ENCODE results near the gene TMEM190.

Gene TMEM190

DNA sequence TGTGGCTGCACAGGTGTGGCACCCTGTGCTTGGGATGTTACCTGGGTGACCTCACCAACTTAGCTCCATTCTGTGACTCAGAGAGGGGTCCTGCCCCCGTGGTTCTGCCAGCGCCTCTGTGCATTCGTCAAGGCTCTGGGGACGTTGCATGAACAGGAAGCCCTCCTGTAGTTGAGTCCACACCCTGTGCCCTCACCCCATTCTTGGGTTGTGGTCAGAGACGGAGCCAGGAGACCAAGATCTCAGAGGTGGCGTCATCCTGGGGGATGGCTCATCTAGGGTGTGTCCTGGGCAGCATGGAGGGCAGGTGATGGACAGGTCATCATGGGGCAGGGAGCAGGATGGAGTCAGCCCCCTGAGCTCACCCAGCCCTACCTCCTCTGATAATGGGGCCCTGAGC lies 24.6 kb upstream of the TMEM190 start:
- H3K79me2 ChIP-seq (ENCODE audit: insufficient read depth, low read depth) = no peaks in the 10 kb centered on the region
- no peak overlapping the region for H3K4me3 ChIP-seq (IDR thresholded peaks at IDR 0.05; ENCODE audit: insufficient read depth, low read depth, low read length)
- H3K27me3 ChIP-seq (ENCODE audit: insufficient read depth, low read depth) = peaks cover 49% of the 10 kb centered on the region
- no peaks in the 10 kb centered on the region for H3K36me3 ChIP-seq (ENCODE audit: insufficient read depth)
- peaks cover 3% of the 10 kb centered on the region for H3K4me1 ChIP-seq (ENCODE audit: low read depth, poor library complexity, severe bottlenecking)
- no peak for TF ChIP-seq CTCF (conservative IDR thresholded peaks at IDR 0.05; ENCODE audit: low read depth, low read length)
- H3K4me2 ChIP-seq = no peak overlapping the region
- no peak overlapping the region for H3K9ac ChIP-seq
- H3K27ac ChIP-seq = no peak overlapping the region
- H2AFZ ChIP-seq (ENCODE audit: low read depth) = no peak overlapping the region
- H4K20me1 ChIP-seq (ENCODE audit: insufficient read depth) = no peaks in the 10 kb centered on the region

GRCh38 chr19:55352549-55353145 lies 24.0 kb upstream of the TMEM190 start:
- Histone ChIP-seq H3K79me2 (ENCODE audit: insufficient read depth, low read depth) (no peaks in the 10 kb centered on the region), H3K9ac (no peak overlapping the region), H4K20me1 (ENCODE audit: insufficient read depth) (no peaks in the 10 kb centered on the region), H2AFZ (ENCODE audit: low read depth) (no peak overlapping the region), H3K36me3 (ENCODE audit: insufficient read depth) (no peaks in the 10 kb centered on the region), H3K27ac (no peak overlapping the region), H3K4me3 (IDR thresholded peaks at IDR 0.05; ENCODE audit: insufficient read depth, low read depth, low read length) (no peak overlapping the region), H3K27me3 (ENCODE audit: insufficient read depth, low read depth) (peaks cover 55% of the 10 kb centered on the region), H3K4me1 (ENCODE audit: low read depth, poor library complexity, severe bottlenecking) (peaks cover 3% of the 10 kb centered on the region), H3K4me2 (no peak overlapping the region)
- no peak for TF ChIP-seq CTCF (conservative IDR thresholded peaks at IDR 0.05; ENCODE audit: low read depth, low read length)

- H3K4me1 ChIP-seq (ENCODE audit: low read depth, poor library complexity, severe bottlenecking) = peaks cover 3% of the 10 kb centered on the region
- no peak for TF ChIP-seq CTCF (conservative IDR thresholded peaks at IDR 0.05; ENCODE audit: low read depth, low read length)
- peak overlapping the region; percentile 66 for H2AFZ ChIP-seq (ENCODE audit: low read depth)
- H3K9ac ChIP-seq = no peak overlapping the region
- H3K4me2 ChIP-seq = peak overlapping the region; percentile 85
- H3K27me3 ChIP-seq (ENCODE audit: insufficient read depth, low read depth) = peaks cover 61% of the 10 kb centered on the region
- no peak overlapping the region for H3K27ac ChIP-seq
- no peak overlapping the region for H3K4me3 ChIP-seq (IDR thresholded peaks at IDR 0.05; ENCODE audit: insufficient read depth, low read depth, low read length)
- H3K79me2 ChIP-seq (ENCODE audit: insufficient read depth, low read depth) = no peaks in the 10 kb centered on the region
- H4K20me1 ChIP-seq (ENCODE audit: insufficient read depth) = no peaks in the 10 kb centered on the region
- no peaks in the 10 kb centered on the region for H3K36me3 ChIP-seq (ENCODE audit: insufficient read depth)
These were observed 23.2 kb upstream of the TMEM190 start for GRCh38 chr19:55353356-55353802.

GRCh38 chr19:55353803-55354697 lies 22.6 kb upstream of the TMEM190 start:
- H3K9ac ChIP-seq = no peak overlapping the region
- no peak overlapping the region for H3K27ac ChIP-seq
- no peaks in the 10 kb centered on the region for H3K79me2 ChIP-seq (ENCODE audit: insufficient read depth, low read depth)
- no peak for TF ChIP-seq CTCF (conservative IDR thresholded peaks at IDR 0.05; ENCODE audit: low read depth, low read length)
- peak overlapping the region; percentile 85 for H3K4me2 ChIP-seq
- peak overlapping the region; percentile 66 for H2AFZ ChIP-seq (ENCODE audit: low read depth)
- H3K36me3 ChIP-seq (ENCODE audit: insufficient read depth) = no peaks in the 10 kb centered on the region
- no peak overlapping the region for H3K4me3 ChIP-seq (IDR thresholded peaks at IDR 0.05; ENCODE audit: insufficient read depth, low read depth, low read length)
- H3K27me3 ChIP-seq (ENCODE audit: insufficient read depth, low read depth) = peaks cover 67% of the 10 kb centered on the region
- peaks cover 3% of the 10 kb centered on the region for H3K4me1 ChIP-seq (ENCODE audit: low read depth, poor library complexity, severe bottlenecking)
- H4K20me1 ChIP-seq (ENCODE audit: insufficient read depth) = no peaks in the 10 kb centered on the region
